ENCODE measurements around the gene ARHGAP15.

ARHGAP15 gene

GRCh38 chr2:143124445-143124844, 4.8 kb upstream of the ARHGAP15 start:
- H3K4me3 ChIP-seq, result no peak overlapping the region
- DNase-seq (ENCODE audit: low spot score), result no peak
- TF ChIP-seq, protein P1, sequence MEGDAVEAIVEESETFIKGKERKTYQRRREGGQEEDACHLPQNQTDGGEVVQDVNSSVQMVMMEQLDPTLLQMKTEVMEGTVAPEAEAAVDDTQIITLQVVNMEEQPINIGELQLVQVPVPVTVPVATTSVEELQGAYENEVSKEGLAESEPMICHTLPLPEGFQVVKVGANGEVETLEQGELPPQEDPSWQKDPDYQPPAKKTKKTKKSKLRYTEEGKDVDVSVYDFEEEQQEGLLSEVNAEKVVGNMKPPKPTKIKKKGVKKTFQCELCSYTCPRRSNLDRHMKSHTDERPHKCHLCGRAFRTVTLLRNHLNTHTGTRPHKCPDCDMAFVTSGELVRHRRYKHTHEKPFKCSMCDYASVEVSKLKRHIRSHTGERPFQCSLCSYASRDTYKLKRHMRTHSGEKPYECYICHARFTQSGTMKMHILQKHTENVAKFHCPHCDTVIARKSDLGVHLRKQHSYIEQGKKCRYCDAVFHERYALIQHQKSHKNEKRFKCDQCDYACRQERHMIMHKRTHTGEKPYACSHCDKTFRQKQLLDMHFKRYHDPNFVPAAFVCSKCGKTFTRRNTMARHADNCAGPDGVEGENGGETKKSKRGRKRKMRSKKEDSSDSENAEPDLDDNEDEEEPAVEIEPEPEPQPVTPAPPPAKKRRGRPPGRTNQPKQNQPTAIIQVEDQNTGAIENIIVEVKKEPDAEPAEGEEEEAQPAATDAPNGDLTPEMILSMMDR (IDR thresholded peaks at IDR 0.05), result no peak
- no peak overlapping the region for H3K27ac ChIP-seq

GRCh38 chr2:143125717-143126116, 3.5 kb upstream of the ARHGAP15 start:
- TF ChIP-seq, protein P1 (IDR thresholded peaks at IDR 0.05), result no peak
- no peak overlapping the region for H3K27ac ChIP-seq
- no peak for DNase-seq (ENCODE audit: low spot score)
- H3K4me3 ChIP-seq, result no peak overlapping the region

- DNase-seq (ENCODE audit: low spot score), result no peak
- H3K27ac ChIP-seq, result no peak overlapping the region
- TF ChIP-seq, protein P1 (IDR thresholded peaks at IDR 0.05), result no peak
- no peak overlapping the region for H3K4me3 ChIP-seq
Observed at GRCh38 chr2:143132355-143132754, 3.1 kb downstream of the ARHGAP15 start.

DNA sequence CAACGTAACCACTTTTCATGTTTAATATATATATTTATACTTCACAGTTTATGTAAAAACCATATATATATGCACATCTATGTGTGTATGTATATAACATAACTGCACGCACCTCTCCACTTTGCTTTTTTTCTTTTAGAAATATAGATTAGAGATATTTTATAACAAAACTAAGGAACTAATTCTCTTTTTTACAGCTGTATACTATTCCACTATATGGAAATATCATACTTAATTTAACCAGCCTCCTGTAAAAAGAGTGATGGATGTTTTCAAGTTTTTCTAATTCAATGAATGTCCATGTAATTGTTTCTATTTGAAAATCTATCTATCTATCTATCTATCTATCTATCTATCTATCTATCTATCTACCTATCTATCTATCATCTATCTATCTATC, 4.6 kb downstream of the ARHGAP15 start:
- no peak for DNase-seq (ENCODE audit: low spot score)
- Histone ChIP-seq H3K4me3 (no peak overlapping the region), H3K27ac (no peak overlapping the region)
- TF ChIP-seq, protein P1 (IDR thresholded peaks at IDR 0.05), result no peak

DNA sequence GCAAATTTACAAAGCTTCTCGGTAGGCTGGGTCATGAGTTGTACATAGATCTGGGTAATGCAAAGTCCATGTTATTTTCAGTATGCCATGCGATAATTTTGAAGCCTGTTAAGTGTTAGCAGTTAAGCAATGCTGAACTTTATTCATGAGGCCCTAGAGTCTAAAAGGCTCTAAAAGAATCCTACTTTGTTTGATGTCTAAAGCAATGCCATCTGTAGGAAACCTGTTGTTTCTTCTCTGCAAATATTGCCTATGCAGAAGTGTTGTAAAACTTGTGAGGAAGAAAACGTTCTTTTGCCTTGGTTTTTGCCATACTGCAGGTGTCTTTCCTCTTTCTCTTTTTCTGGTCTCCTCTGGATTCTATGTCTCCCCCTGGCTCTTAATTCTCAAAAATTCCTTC, 9.1 kb downstream of the ARHGAP15 start:
- TF ChIP-seq, protein P1 (IDR thresholded peaks at IDR 0.05), result no peak
- Histone ChIP-seq H3K4me3 (no peak overlapping the region), H3K27ac (no peak overlapping the region)
- DNase-seq (ENCODE audit: low spot score), result no peak

- Histone ChIP-seq H3K4me3 (no peak overlapping the region), H3K27ac (no peak overlapping the region)
- TF ChIP-seq, protein P1 (IDR thresholded peaks at IDR 0.05), result no peak
- DNase-seq (ENCODE audit: low spot score), result no peak
Observed at GRCh38 chr2:143139835-143140393, 10.7 kb downstream of the ARHGAP15 start.

GRCh38 chr2:143140864-143141661, 11.8 kb downstream of the ARHGAP15 start:
- H3K4me3 ChIP-seq, result no peak overlapping the region
- TF ChIP-seq, protein P1 (IDR thresholded peaks at IDR 0.05), result no peak
- DNase-seq (ENCODE audit: low spot score), result no peak
- H3K27ac ChIP-seq, result no peak overlapping the region

Measured in coronary artery (tissue), 2 donors.